GM12878 (cell line): ENCODE measurements around the gene DUSP8. TPM values are rescaled to one million over a fixed set of nuclear protein-coding genes. Genes with fewer than 3 reads are reported as not detected.

Experiments used
- ATAC-seq: fragments of 200-7000 bp; cut with Tn5 transposase; 3 replicates; pipeline ENCODE4 v1.9.1; 2020; ENCODE audit warnings: mild to moderate bottlenecking, moderate library complexity
- BruUV-seq: library from RNA; stranded (reverse); fragments of 400-500 nt; replicated peaks from 2 replicates; lab custom pipeline; 2021; lab: Mats Ljungman, UMichigan
- CTCF ChIA-PET: fragments of 300-600 bp; sonication (Branson Sonifier 250); formaldehyde crosslinking; extraction: SDS; loops from one replicate; lab custom pipeline; 2021; ENCODE audit warnings: inconsistent platforms; lab: Yijun Ruan, JAX
- POLR2A ChIA-PET: fragments of 350-600 bp; formaldehyde crosslinking; extraction: SDS; loops from one replicate; lab custom pipeline; 2021; ENCODE audit warnings: inconsistent platforms; lab: Charles Lee
- RAD21 ChIA-PET: fragments of 300-600 bp; sonication (Branson Sonifier 250); formaldehyde crosslinking; loops from one replicate; lab custom pipeline; 2023; ENCODE audit warnings: antibody characterized with exemption; ENCODE audit not compliant: unreplicated experiment; lab: Charles Lee
- SMC1A ChIA-PET: fragments of 300-600 bp; sonication (Branson Sonifier 250); formaldehyde crosslinking; loops from one replicate; lab custom pipeline; 2023; ENCODE audit not compliant: unreplicated experiment, uncharacterized antibody; lab: Charles Lee
- DNase-seq: peaks from one replicate; pipeline ENCODE4 v3.0.0-alpha.2; 2011; ENCODE audit warnings: low read depth, low spot score
- FAIRE-seq: peaks from 3 replicates; lab custom pipeline; 2011; peaks lifted over from hg19 to GRCh38; lab: Jason Lieb, UNC
- H2AFZ ChIP-seq: 2 replicates; pipeline ENCODE4 v1.6.0; 2011; ENCODE audit warnings: low read depth, low read length, control low read depth; ENCODE audit not compliant: control insufficient read depth
- H3K27ac ChIP-seq: 2 replicates; pipeline ENCODE4 v1.5.1; 2011; ENCODE audit warnings: control low read depth; ENCODE audit not compliant: control insufficient read depth, insufficient read depth
- H3K27me3 ChIP-seq, 2 experiments: replicated peaks in 1 of 2; 2 replicates each; pipeline versions ENCODE4 v1.6.0 to v1.6.1; 2011; ENCODE audit warnings: low read length in 1 of 2; ENCODE audit not compliant: control insufficient read depth in 2 of 2, insufficient read depth in 2 of 2
- H3K36me3 ChIP-seq, 2 experiments: 2 replicates each; pipeline ENCODE4 v1.5.1; 2011; ENCODE audit warnings: low read length in 1 of 2; ENCODE audit not compliant: control insufficient read depth in 2 of 2, insufficient read depth in 2 of 2
- H3K4me1 ChIP-seq: 2 replicates; pipeline ENCODE4 v1.6.1; 2011; ENCODE audit warnings: mild to moderate bottlenecking, low read length, moderate library complexity, mixed read lengths; ENCODE audit not compliant: control insufficient read depth, insufficient read depth
- H3K4me2 ChIP-seq: 2 replicates; pipeline ENCODE4 v1.6.0; 2011; ENCODE audit warnings: control low read depth; ENCODE audit not compliant: control insufficient read depth, insufficient read depth
- H3K4me3 ChIP-seq: fragments of 200-600 bp; sonication (generic); 2 replicates; pipeline ENCODE4 v1.5.1; 2016
- H3K79me2 ChIP-seq: 2 replicates; pipeline ENCODE4 v1.6.0; 2011; ENCODE audit warnings: low read length; ENCODE audit not compliant: control insufficient read depth, insufficient read depth
- H3K9ac ChIP-seq: 2 replicates; pipeline ENCODE4 v1.8.0; 2011; ENCODE audit warnings: low read length, control low read depth, mixed read lengths; ENCODE audit not compliant: control insufficient read depth, insufficient read depth
- H3K9me3 ChIP-seq: replicated peaks from 3 replicates; pipeline ENCODE4 v1.5.1; 2011; ENCODE audit warnings: mild to moderate bottlenecking, low read length; ENCODE audit not compliant: control insufficient read depth, insufficient read depth
- H4K20me1 ChIP-seq: 2 replicates; pipeline ENCODE4 v1.6.0; 2011; ENCODE audit not compliant: control insufficient read depth, insufficient read depth
- HCFC1 ChIP-seq: fragments of 150-350 bp; IDR thresholded peaks from 2 replicates; pipeline ENCODE4 v1.6.1; 2014; ENCODE audit warnings: low read length
- LARP7 ChIP-seq: fragments of 450-650 bp; IDR thresholded peaks from 2 replicates; pipeline ENCODE4 v1.6.1; 2017; ENCODE audit warnings: mild to moderate bottlenecking
- MEF2A ChIP-seq: IDR thresholded peaks from 2 replicates; pipeline ENCODE4 v1.6.1; 2011; ENCODE audit warnings: low read depth, mild to moderate bottlenecking, low read length, moderate library complexity; ENCODE audit not compliant: insufficient read depth
- MEF2B ChIP-seq: fragments of 450-650 bp; IDR thresholded peaks from 2 replicates; pipeline ENCODE4 v1.6.1; 2018; ENCODE audit warnings: mild to moderate bottlenecking, moderate library complexity; ENCODE audit not compliant: partially characterized antibody, poor library complexity, severe bottlenecking
- POLR2AphosphoS5 ChIP-seq: IDR thresholded peaks from 2 replicates; pipeline ENCODE4 v1.6.1; 2011; ENCODE audit warnings: mild to moderate bottlenecking, low read length, inconsistent platforms
- POU2F2 ChIP-seq: IDR thresholded peaks from 3 replicates; pipeline ENCODE4 v1.6.1; 2011; ENCODE audit warnings: low read depth, mild to moderate bottlenecking, low read length, borderline replicate concordance
- WGBS: methylation state at CpG from one replicate; pipeline ENCODE4 v1.1.6; 2016; ENCODE audit warnings: low lambda C conversion rate; ENCODE audit not compliant: insufficient replicate concordance, insufficient coverage; ENCODE audit errors: missing lambda C conversion rate; 5-methylcytosine and 5-hydroxymethylcytosine counted together
- in situ Hi-C: fragments of 300-500 bp; cut with MboI; formaldehyde crosslinking; loops from 9 replicates; pipeline ENCODE4 v1.14.3; 2018; ENCODE audit warnings: mixed read lengths
- intact Hi-C: fragments of 100-400 bp; cut with micrococcal nuclease; formaldehyde crosslinking; loops from one replicate; pipeline ENCODE4 v1.14.2; 2022; ENCODE audit not compliant: unreplicated experiment
- polyA plus RNA-seq, 11 experiments: library from polyadenylated mRNA; depleted of rRNA in 4 of 11; unstranded in 6 of 11; stranded (reverse) in 5 of 11; fragments of >200 nt; fragmentation: Nextera tagmentation in 4 of 11; fragmentation: Illumina TruSeq in 1 of 11; extraction: Ambion mirVana in 4 of 11; extraction: Trizol in 1 of 11; gene quantifications; 1 replicate in 1 of 11; 2 replicates in 10 of 11; pipeline versions ENCODE4 v1.2.1 to v1.2.3, GENCODE V29; 2011 to 2016; ENCODE audit warnings: inconsistent platforms in 2 of 11, missing spikeins in 2 of 11, low read depth in 1 of 11
- total RNA-seq, 4 experiments: library from RNA; depleted of rRNA in 3 of 4; stranded (reverse); fragments of >200 nt in 3 of 4; fragmentation: Illumina TruSeq in 1 of 4; extraction: Trizol in 1 of 4; gene quantifications; 2 replicates each; pipeline versions ENCODE4 v1.2.1 to v1.2.3, GENCODE V29; 2013 to 2021
- TF ChIP-seq, protein P1 (sequence below): fragments of 450-650 bp; formaldehyde crosslinking; IDR thresholded peaks from 2 replicates; pipeline ENCODE4 v1.4.0; 2020; ENCODE audit warnings: mild to moderate bottlenecking, moderate library complexity
- TF ChIP-seq, protein P2 (sequence below): fragments of 450-650 bp; formaldehyde crosslinking; IDR thresholded peaks from 2 replicates; pipeline ENCODE4 v1.5.0; 2022; ENCODE audit warnings: mild to moderate bottlenecking, missing genetic modification characterization

Gene DUSP8
- total and polyA plus RNA-seq, 10 of the 15 experiments (the other 5 are each of a cell fraction or from before 2014, with no cell fraction given) = 0.04 to 1.7 (median 0.26) TPM; not detected in 6

GRCh38 chr11:1558775-1559110 lies 13.3 kb downstream of the DUSP8 start:
- ChIA-PET POLR2A (no interaction called here), SMC1A (no interaction called here), CTCF (interaction anchor here (1.4 kb wide), 1 partner anchor 16 kb away, joined by 7 read pairs; no protein-coding TSS in a partner anchor), RAD21 (no interaction called here)
- H3K4me1 ChIP-seq = no peaks in the 10 kb centered on the region
- 43% methylated on average over 12 of the region's 12 CpGs for WGBS
- no TSS peak for BruUV-seq
- no peak overlapping the region for H3K27ac ChIP-seq
- H3K9me3 ChIP-seq = no peaks in the 10 kb centered on the region
- no peak overlapping the region for H3K4me2 ChIP-seq
- H3K9ac ChIP-seq = no peak overlapping the region
- no peak for ATAC-seq
- no peak for TF ChIP-seq POU2F2
- H4K20me1 ChIP-seq = no peaks in the 10 kb centered on the region
- no peak overlapping the region for H3K4me3 ChIP-seq
- DNase-seq = no peak
- H3K79me2 ChIP-seq = no peaks in the 10 kb centered on the region
- intact Hi-C loops (no loop called here), in situ Hi-C loops (no loop called here)
- no peak overlapping the region for H2AFZ ChIP-seq
- no peaks in the 10 kb centered on the region for H3K27me3 ChIP-seq
- no peak for FAIRE-seq
- no peaks in the 10 kb centered on the region for H3K36me3 ChIP-seq

- Histone ChIP-seq H3K4me2 (no peak overlapping the region), H3K79me2 (no peaks in the 10 kb centered on the region), H4K20me1 (no peaks in the 10 kb centered on the region)
- SMC1A ChIA-PET = no interaction called here
- no peak for FAIRE-seq
- CTCF ChIA-PET = interaction anchor here (1.4 kb wide), 1 partner anchor 16 kb away, joined by 7 read pairs; no protein-coding TSS in a partner anchor
- no peak for DNase-seq
- no TSS peak for BruUV-seq
- TF ChIP-seq HCFC1 = no peak
- TF ChIP-seq, protein P1, sequence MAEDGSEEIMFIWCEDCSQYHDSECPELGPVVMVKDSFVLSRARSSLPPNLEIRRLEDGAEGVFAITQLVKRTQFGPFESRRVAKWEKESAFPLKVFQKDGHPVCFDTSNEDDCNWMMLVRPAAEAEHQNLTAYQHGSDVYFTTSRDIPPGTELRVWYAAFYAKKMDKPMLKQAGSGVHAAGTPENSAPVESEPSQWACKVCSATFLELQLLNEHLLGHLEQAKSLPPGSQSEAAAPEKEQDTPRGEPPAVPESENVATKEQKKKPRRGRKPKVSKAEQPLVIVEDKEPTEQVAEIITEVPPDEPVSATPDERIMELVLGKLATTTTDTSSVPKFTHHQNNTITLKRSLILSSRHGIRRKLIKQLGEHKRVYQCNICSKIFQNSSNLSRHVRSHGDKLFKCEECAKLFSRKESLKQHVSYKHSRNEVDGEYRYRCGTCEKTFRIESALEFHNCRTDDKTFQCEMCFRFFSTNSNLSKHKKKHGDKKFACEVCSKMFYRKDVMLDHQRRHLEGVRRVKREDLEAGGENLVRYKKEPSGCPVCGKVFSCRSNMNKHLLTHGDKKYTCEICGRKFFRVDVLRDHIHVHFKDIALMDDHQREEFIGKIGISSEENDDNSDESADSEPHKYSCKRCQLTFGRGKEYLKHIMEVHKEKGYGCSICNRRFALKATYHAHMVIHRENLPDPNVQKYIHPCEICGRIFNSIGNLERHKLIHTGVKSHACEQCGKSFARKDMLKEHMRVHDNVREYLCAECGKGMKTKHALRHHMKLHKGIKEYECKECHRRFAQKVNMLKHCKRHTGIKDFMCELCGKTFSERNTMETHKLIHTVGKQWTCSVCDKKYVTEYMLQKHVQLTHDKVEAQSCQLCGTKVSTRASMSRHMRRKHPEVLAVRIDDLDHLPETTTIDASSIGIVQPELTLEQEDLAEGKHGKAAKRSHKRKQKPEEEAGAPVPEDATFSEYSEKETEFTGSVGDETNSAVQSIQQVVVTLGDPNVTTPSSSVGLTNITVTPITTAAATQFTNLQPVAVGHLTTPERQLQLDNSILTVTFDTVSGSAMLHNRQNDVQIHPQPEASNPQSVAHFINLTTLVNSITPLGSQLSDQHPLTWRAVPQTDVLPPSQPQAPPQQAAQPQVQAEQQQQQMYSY (CRISPR knock-in tag) = no peak
- no peak for TF ChIP-seq POLR2AphosphoS5
- TF ChIP-seq, protein P2, sequence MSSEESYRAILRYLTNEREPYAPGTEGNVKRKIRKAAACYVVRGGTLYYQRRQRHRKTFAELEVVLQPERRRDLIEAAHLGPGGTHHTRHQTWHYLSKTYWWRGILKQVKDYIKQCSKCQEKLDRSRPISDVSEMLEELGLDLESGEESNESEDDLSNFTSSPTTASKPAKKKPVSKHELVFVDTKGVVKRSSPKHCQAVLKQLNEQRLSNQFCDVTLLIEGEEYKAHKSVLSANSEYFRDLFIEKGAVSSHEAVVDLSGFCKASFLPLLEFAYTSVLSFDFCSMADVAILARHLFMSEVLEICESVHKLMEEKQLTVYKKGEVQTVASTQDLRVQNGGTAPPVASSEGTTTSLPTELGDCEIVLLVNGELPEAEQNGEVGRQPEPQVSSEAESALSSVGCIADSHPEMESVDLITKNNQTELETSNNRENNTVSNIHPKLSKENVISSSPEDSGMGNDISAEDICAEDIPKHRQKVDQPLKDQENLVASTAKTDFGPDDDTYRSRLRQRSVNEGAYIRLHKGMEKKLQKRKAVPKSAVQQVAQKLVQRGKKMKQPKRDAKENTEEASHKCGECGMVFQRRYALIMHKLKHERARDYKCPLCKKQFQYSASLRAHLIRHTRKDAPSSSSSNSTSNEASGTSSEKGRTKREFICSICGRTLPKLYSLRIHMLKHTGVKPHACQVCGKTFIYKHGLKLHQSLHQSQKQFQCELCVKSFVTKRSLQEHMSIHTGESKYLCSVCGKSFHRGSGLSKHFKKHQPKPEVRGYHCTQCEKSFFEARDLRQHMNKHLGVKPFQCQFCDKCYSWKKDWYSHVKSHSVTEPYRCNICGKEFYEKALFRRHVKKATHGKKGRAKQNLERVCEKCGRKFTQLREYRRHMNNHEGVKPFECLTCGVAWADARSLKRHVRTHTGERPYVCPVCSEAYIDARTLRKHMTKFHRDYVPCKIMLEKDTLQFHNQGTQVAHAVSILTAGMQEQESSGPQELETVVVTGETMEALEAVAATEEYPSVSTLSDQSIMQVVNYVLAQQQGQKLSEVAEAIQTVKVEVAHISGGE (CRISPR knock-in tag) = no peak
- TF ChIP-seq LARP7 = no peak
- TF ChIP-seq MEF2B = no peak
- no peak for TF ChIP-seq MEF2A
- TF ChIP-seq, all 136 proteins: peak for 0
- Histone ChIP-seq H2AFZ (no peak overlapping the region), H3K9me3 (no peaks in the 10 kb centered on the region), H3K27me3 (no peaks in the 10 kb centered on the region), H3K36me3 (no peaks in the 10 kb centered on the region), H3K4me3 (no peak overlapping the region), H3K27ac (no peak overlapping the region), H3K4me1 (no peaks in the 10 kb centered on the region), H3K9ac (no peak overlapping the region)
- ChIA-PET POLR2A (no interaction called here), RAD21 (no interaction called here)
- no peak for ATAC-seq
- intact Hi-C loops = no loop called here
- in situ Hi-C loops = no loop called here
- 56% methylated on average over 27 of the region's 29 CpGs for WGBS
Observed at GRCh38 chr11:1557904-1558774, 13.9 kb downstream of the DUSP8 start.
